NCI-H1048 (cell line): ENCODE results near the gene COA7.

ENCODE experiments used
- DNase-seq: peaks from one replicate; lab custom pipeline; 2025; lab: John Stamatoyannopoulos, UW

Gene COA7

DNA sequence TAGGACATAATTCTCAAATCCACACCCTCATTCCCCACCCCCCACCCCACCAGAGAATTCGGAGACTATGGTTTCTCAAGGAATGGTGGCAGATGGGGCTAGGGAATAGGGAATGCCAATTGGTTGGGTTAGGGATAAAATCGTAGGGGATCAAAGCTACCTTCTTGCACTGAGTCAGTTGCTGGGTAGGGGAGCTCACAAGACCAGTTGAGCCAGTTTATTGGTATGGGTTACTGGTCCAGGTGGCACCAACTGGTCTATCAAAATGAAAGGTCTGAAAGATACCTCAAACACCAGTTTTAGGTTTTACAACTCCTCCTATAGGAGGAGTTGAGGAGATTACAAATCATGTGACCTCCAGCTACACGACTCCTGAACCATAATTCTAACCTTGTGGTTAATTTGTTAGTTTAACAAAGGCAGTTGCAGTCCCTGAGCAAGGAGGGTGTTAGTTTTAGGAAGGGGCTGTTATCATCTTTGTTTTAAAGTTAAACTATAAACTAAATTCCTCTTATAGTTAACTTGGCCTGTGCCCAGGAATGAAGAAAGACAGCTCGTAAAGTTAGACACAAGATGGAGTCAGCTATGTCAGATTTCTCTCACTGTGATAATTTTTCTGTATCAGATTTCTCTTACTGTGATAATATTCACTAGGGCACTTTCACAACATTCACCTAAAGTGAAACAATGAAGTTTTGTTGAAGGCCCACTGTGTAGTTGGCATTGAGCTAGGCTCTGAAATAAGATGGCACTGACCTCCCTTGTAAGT lies 62.6 kb downstream of the COA7 start:
- DNase-seq: no peak
